Osteocyte (in vitro differentiated cells): ENCODE results near the gene SESTD1. TPM values are rescaled to one million over a fixed set of nuclear protein-coding genes. Genes with fewer than 3 reads are reported as not detected.

Experiments
- DNase-seq: peaks from one replicate; pipeline ENCODE4 v3.0.0; 2021; ENCODE audit warnings: mixed read lengths; ENCODE audit not compliant: unreplicated experiment; ENCODE audit errors: extremely low spot score
- H3K27ac Mint-ChIP-seq: one replicate; pipeline ENCODE4 v1.8.0; 2021; ENCODE audit warnings: mild to moderate bottlenecking, mixed read lengths; ENCODE audit not compliant: unreplicated experiment
- H3K27me3 Mint-ChIP-seq: one replicate; pipeline ENCODE4 v1.8.0; 2021; ENCODE audit warnings: mixed read lengths; ENCODE audit not compliant: unreplicated experiment
- H3K36me3 Mint-ChIP-seq: one replicate; pipeline ENCODE4 v1.8.0; 2021; ENCODE audit warnings: mixed read lengths; ENCODE audit not compliant: unreplicated experiment
- H3K4me1 Mint-ChIP-seq: one replicate; pipeline ENCODE4 v1.8.0; 2021; ENCODE audit warnings: mixed read lengths; ENCODE audit not compliant: unreplicated experiment
- H3K4me3 Mint-ChIP-seq: one replicate; pipeline ENCODE4 v1.8.0; 2021; ENCODE audit warnings: mild to moderate bottlenecking, moderate library complexity, mixed read lengths; ENCODE audit not compliant: unreplicated experiment
- H3K9me3 Mint-ChIP-seq: one replicate; pipeline ENCODE4 v1.8.0; 2021; ENCODE audit warnings: mixed read lengths; ENCODE audit not compliant: unreplicated experiment
- total RNA-seq: library from RNA; stranded (reverse); gene quantifications from 2 replicates; pipeline ENCODE4 v1.2.1, GENCODE V29; 2021
- TF ChIP-seq, protein P1 (sequence below): fragments of 200-600 bp; sonication (generic); IDR thresholded peaks from 2 replicates; pipeline ENCODE4 v1.5.0; 2021; ENCODE audit warnings: antibody characterized with exemption, mild to moderate bottlenecking, moderate library complexity

Gene SESTD1
- total RNA-seq, 1 donor from 2014 or later, result 99.1 TPM

DNA sequence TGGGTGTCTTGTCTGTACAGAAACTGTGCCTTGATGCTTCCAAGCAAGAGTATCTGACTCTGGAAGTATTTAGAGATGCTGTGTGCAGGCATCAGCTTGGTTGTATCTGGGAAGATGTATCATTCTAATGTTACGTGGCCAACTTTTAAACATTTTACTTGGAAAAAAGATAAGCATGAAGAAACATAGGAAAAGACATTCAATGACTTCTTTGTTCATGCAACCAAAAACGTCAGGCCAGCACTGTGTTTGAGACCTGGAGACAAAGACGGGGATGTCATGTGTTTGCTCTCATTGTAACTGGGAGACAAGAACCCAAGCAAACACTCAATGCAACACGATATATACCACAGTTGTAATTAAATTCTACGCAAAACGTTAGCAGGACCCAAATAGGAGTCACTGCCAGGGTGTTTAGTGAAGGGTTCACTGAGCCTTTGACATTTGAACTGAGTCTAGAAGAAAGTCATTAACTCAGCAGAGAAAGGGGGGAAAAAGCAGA, 8.9 kb upstream of the SESTD1 start:
- TF ChIP-seq, protein P1, sequence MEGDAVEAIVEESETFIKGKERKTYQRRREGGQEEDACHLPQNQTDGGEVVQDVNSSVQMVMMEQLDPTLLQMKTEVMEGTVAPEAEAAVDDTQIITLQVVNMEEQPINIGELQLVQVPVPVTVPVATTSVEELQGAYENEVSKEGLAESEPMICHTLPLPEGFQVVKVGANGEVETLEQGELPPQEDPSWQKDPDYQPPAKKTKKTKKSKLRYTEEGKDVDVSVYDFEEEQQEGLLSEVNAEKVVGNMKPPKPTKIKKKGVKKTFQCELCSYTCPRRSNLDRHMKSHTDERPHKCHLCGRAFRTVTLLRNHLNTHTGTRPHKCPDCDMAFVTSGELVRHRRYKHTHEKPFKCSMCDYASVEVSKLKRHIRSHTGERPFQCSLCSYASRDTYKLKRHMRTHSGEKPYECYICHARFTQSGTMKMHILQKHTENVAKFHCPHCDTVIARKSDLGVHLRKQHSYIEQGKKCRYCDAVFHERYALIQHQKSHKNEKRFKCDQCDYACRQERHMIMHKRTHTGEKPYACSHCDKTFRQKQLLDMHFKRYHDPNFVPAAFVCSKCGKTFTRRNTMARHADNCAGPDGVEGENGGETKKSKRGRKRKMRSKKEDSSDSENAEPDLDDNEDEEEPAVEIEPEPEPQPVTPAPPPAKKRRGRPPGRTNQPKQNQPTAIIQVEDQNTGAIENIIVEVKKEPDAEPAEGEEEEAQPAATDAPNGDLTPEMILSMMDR, result no peak
- Mint-ChIP-seq H3K27ac (peak overlapping the region; percentile 93), H3K36me3 (no peaks in the 10 kb centered on the region), H3K4me1 (peaks cover 50% of the 10 kb centered on the region), H3K4me3 (no peak overlapping the region), H3K27me3 (no peaks in the 10 kb centered on the region), H3K9me3 (no peaks in the 10 kb centered on the region)
- DNase-seq, result no peak

DNA sequence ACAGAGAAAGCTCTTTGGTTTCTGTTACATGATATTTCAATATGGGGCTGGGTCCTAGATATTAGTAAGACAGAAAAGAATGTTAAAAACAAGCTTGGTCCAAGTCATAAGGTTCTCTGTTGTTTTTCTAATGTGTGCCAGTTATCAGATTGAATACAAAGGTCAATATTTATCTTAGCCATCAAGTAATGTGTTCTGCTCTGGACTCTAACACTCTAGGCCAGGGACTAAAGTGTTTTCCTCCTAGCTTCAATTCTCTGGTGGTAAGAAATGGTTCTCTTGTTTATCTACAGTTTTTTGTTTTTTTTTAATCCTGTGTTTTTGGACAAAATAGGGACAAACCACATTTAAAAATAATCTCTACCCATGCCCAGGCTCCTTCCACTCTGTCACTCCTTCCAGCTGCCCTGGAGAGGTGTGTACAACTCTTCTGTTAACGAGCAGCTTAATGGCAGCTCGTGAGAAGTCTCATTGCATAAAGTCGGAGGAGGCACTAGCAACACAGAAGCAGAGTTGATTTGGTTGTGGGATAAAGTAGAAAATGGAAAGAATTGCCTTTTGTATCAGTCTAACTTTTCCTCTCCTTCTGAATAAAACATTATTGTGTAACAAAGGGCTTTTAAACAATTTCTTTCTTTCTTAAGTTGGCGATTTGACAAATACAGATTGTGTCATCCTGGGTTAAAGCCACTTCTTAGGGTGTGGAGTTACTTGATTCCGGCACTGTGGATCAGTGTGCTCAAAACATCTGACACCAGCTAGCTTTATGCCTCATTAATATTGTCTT, 8.0 kb upstream of the SESTD1 start:
- Mint-ChIP-seq H3K27ac (peak overlapping the region; percentile 93), H3K4me3 (peak overlapping the region; percentile 8), H3K9me3 (no peaks in the 10 kb centered on the region), H3K4me1 (peaks cover 56% of the 10 kb centered on the region), H3K27me3 (no peaks in the 10 kb centered on the region), H3K36me3 (no peaks in the 10 kb centered on the region)
- TF ChIP-seq, protein P1, result no peak
- no peak for DNase-seq

DNA sequence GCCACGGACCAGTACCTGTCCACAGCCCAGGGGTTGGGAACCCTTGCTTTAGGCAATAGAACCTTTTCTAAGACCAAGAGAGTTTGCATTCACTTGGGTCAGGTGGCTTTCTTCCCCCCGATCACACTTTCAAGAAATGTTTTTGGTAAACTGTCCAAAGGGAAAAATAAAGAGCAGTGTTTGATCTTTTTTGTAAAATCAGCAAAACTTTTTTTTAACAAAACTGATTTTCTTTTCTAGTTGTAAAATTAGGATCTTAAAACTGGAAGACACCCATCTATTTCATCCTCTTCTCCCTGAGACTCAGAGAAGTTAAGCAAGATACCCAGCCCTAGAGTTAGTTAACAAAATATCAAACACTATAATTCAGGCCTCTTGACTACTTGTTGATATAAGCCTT, 6.1 kb upstream of the SESTD1 start:
- Mint-ChIP-seq H3K4me3 (no peak overlapping the region), H3K4me1 (peaks cover 59% of the 10 kb centered on the region), H3K9me3 (no peaks in the 10 kb centered on the region), H3K27me3 (peaks cover 2% of the 10 kb centered on the region), H3K27ac (no peak overlapping the region), H3K36me3 (no peaks in the 10 kb centered on the region)
- DNase-seq, result no peak
- TF ChIP-seq, protein P1, result no peak

DNA sequence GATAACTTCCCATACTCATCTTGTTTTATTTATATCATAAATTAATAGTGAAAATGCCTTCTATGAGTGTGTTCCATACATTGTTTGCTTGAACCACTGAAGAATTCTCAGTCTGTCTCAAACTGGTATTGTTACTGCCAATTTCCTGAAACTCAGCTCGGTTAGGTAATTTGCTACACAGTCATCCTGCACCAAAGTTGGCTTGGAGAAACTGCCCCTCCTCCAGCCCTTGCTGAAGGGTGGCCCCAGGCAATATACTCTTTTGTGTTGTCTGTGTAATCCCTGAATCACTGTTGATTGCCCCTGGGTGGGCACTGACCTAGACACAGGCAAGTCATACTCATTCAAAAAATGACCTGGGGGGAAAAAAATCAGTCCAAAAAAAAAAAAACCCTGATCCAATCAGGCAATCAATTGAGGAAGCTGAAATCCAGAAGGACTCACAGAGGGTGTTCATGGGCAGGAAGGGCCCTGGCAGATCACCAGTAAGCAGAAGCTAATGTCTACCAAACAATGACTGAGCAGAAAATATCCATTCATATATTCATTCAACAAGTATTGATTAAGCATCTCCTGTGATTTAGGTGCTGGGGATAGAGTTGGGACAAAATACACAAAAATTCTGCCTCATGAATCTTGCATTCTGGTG, 3.8 kb upstream of the SESTD1 start:
- Mint-ChIP-seq H3K36me3 (no peaks in the 10 kb centered on the region), H3K4me3 (no peak overlapping the region), H3K9me3 (no peaks in the 10 kb centered on the region), H3K27me3 (peaks cover 2% of the 10 kb centered on the region), H3K4me1 (peaks cover 51% of the 10 kb centered on the region), H3K27ac (peak overlapping the region; percentile 16)
- TF ChIP-seq, protein P1, result no peak
- DNase-seq, result no peak

DNA sequence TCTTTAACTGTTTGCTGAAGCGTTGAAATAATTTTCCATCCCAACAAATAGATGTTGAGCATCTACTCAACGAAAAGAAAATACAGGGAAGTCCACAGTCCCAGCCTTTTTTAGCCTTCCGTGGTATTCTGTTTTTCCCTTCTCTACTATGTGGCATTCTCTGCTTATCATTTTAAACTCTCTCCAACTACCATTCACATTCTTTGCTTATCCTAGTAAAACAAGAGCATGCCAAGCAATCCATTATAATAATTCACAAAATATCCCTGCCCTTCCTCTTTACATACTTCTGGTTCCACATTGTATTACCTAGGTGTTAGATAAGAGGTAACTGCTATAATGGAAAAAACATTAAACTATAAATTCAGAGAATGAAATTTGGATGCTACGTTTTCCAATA, 1.6 kb upstream of the SESTD1 start:
- H3K27ac Mint-ChIP-seq, result no peak overlapping the region
- H3K27me3 Mint-ChIP-seq, result peaks cover 2% of the 10 kb centered on the region
- DNase-seq, result no peak
- H3K36me3 Mint-ChIP-seq, result peaks cover 1% of the 10 kb centered on the region
- TF ChIP-seq, protein P1, result no peak
- H3K9me3 Mint-ChIP-seq, result no peaks in the 10 kb centered on the region
- H3K4me1 Mint-ChIP-seq, result peaks cover 50% of the 10 kb centered on the region
- H3K4me3 Mint-ChIP-seq, result peak overlapping the region; percentile 76
